NCI-H446 treated with DMSO at 0.1 percent for 48 hours (cell line): ENCODE data around the gene PHYKPL.
"Not testable (repeated sequence)": the region's sequence is repeated elsewhere in the genome, so short reads cannot be mapped to it uniquely, and the experiment has no call there.

ENCODE experiments used
- DNase-seq: peaks from one replicate; lab custom pipeline; 2025; lab: John Stamatoyannopoulos, UW

The PHYKPL gene

GRCh38 chr5:178238711-178239592 is 6.3 kb upstream of the PHYKPL start:
- no peak for DNase-seq

GRCh38 chr5:178238313-178238635 is 5.7 kb upstream of the PHYKPL start:
- DNase-seq: no peak

GRCh38 chr5:178237431-178238312 is 5.1 kb upstream of the PHYKPL start:
- DNase-seq: no peak

GRCh38 chr5:178236679-178237078 is 4.1 kb upstream of the PHYKPL start:
- DNase-seq: no peak

GRCh38 chr5:178236126-178236525 is 3.5 kb upstream of the PHYKPL start:
- no peak for DNase-seq

- DNase-seq: no peak
Observed at GRCh38 chr5:178235588-178235974, 3.0 kb upstream of the PHYKPL start.

- no peak for DNase-seq
Observed at GRCh38 chr5:178234750-178235587, 2.4 kb upstream of the PHYKPL start.

GRCh38 chr5:178234121-178234749 is 1.6 kb upstream of the PHYKPL start:
- DNase-seq: no peak

- DNase-seq: no peak
Observed at GRCh38 chr5:178232920-178233429, 373 bp upstream of the PHYKPL start.

GRCh38 chr5:178231539-178232123 is 971 bp downstream of the PHYKPL start:
- DNase-seq: no peak

- DNase-seq: no peak
Observed at GRCh38 chr5:178230879-178231538, 1.6 kb downstream of the PHYKPL start.

- no peak for DNase-seq
Observed at GRCh38 chr5:178229861-178230260, 2.7 kb downstream of the PHYKPL start.

- not testable (repeated sequence) for DNase-seq
Observed at GRCh38 chr5:178229111-178229510, 3.5 kb downstream of the PHYKPL start.

GRCh38 chr5:178228609-178229008 is 4.0 kb downstream of the PHYKPL start:
- no peak for DNase-seq

GRCh38 chr5:178227929-178228328 is 4.7 kb downstream of the PHYKPL start:
- no peak for DNase-seq

- no peak for DNase-seq
Observed at GRCh38 chr5:178227138-178227659, 5.4 kb downstream of the PHYKPL start.

- no peak for DNase-seq
Observed at GRCh38 chr5:178225174-178225573, 7.4 kb downstream of the PHYKPL start.

GRCh38 chr5:178224403-178224802 is 8.2 kb downstream of the PHYKPL start:
- DNase-seq: no peak

- no peak for DNase-seq
Observed at GRCh38 chr5:178223828-178224335, 8.7 kb downstream of the PHYKPL start.

- no peak for DNase-seq
Observed at GRCh38 chr5:178223196-178223773, 9.3 kb downstream of the PHYKPL start.
